ENCODE results near the gene NAA10.

Gene NAA10

DNA sequence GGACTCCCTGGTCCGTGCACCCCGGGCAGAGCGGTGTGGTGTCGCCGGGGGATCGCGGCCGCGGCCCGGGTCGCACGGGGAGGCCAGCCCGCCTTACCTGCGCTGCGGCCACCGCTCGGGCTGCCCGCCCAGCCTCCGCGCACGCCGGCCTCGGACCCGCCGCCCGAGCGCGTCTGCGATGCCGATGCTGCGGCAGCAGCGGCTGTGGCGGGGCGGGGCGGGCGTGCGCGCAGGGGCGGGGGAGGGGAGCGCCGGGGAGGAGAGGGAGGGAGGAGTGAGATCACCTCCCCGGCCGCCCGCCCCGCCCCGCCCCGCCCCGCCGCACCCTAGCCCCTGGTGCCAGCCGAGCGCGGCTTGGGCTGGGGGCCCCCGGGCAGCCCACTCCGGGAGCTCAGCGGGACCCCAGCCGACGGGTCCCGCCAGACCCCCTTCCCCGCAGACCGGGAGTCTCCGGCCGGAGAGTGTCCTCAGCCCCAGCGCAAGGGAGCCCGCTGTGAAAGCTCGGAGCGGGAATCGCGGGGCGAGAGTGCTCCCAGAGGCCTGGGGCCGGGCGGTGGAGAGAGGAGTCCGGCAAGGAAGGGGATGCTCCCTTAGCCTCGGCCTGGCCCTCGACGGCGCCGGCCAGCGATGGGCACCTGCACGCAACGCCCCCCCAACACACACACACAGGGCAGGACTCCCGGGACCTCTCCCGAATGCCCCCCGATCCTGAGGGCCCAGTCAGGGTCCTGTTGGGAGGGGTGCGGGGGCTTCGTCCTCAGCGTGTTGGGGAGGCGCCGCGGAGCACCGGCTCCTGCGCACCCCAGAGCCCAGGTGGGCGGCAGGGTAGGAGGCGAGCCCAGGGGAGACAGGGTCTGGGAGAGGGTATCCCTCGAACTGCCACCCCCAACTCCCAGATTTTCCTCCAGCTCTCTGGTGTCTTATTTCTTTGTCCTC lies 48.6 kb downstream of the NAA10 start, which contains the start of gene L1CAM:
Gene L1CAM (minus strand): TSS at position 206 of the 936 bp plus-strand sequence. CDS start 10,337 bp downstream, outside the sequence.
- TF ChIP-seq, protein P1, sequence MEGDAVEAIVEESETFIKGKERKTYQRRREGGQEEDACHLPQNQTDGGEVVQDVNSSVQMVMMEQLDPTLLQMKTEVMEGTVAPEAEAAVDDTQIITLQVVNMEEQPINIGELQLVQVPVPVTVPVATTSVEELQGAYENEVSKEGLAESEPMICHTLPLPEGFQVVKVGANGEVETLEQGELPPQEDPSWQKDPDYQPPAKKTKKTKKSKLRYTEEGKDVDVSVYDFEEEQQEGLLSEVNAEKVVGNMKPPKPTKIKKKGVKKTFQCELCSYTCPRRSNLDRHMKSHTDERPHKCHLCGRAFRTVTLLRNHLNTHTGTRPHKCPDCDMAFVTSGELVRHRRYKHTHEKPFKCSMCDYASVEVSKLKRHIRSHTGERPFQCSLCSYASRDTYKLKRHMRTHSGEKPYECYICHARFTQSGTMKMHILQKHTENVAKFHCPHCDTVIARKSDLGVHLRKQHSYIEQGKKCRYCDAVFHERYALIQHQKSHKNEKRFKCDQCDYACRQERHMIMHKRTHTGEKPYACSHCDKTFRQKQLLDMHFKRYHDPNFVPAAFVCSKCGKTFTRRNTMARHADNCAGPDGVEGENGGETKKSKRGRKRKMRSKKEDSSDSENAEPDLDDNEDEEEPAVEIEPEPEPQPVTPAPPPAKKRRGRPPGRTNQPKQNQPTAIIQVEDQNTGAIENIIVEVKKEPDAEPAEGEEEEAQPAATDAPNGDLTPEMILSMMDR (IDR thresholded peaks at IDR 0.05; ENCODE audit: borderline replicate concordance, control extremely low read depth, extremely low read depth, insufficient read depth, missing control alignments): no peak
- DNase-seq (ENCODE audit: low spot score): no peak
- in situ Hi-C loops (cut with MboI; ENCODE audit: low sequenced_read_pairs, unreplicated experiment): no loop called here

DNA sequence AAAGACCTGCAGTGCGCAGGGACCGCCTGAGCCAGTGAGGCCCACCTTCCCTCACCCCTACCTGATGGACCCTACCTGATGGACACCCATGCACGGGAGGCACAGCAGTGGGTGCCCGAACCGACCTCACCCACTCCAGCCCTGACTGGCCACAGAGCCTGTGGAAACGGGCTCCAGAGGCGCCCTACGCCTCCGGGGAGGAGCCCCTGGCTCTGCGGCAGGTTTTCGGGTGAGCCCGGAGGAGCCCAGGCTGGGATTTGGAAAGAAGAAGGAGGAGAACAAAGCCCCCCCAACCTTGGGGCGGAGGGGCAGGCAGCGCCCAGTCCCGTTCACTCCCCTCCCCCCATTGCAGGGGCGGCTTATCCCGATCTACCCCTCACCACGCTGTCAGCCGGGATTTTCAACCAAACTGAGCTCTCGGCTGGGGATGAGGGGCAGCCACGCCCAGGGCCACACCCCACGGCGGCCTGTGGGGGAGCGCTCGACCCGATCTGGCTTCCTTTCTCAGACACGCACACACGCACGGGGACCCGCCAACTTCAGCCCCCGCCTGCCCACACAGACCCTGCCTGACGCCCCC lies 49.5 kb downstream of the NAA10 start:
- in situ Hi-C loops (cut with MboI; ENCODE audit: low sequenced_read_pairs, unreplicated experiment): no loop called here
- DNase-seq (ENCODE audit: low spot score): no peak
- TF ChIP-seq, protein P1 (IDR thresholded peaks at IDR 0.05; ENCODE audit: borderline replicate concordance, control extremely low read depth, extremely low read depth, insufficient read depth, missing control alignments): no peak

DNA sequence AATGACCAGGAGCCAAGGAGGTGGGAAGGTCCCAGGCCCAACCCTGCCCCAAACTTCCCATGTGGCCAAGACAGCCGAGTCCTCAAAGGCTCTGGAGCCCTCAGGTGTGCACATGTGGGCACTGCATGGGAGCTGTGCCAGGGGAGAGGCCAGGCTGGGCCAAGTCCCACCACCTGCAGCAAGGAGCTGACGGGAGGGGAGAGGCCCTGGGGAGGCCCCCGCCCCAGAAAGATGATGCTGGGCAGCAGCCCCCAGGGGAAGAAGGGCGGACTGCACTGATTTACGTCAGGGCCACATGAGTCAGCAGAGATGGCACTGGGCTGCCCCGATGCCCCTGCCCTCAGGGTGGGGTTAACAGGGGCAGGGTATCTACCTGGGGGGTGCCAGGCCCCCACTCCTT lies 50.2 kb downstream of the NAA10 start:
- DNase-seq (ENCODE audit: low spot score): no peak
- in situ Hi-C loops (cut with MboI; ENCODE audit: low sequenced_read_pairs, unreplicated experiment): no loop called here
- TF ChIP-seq, protein P1 (IDR thresholded peaks at IDR 0.05; ENCODE audit: borderline replicate concordance, control extremely low read depth, extremely low read depth, insufficient read depth, missing control alignments): no peak

DNA sequence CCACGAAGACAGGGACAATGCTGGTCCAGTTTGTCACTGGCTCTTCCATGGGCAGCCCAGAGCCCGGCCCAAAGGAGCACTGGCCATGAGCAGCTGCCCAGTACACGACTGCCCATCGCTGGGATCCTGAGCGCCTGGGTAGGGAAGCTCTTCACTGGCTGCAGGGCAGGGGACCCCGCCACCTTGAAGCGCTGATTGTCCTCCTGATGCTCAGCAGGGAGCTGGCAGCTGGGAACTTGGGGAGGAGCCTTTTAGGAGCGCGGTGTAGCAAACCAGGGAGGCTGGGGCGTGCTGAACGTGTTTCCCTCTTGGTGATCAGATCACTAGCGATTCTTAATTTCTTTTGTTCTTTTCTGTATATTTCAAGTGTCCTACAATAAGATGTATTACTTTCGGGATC lies 50.7 kb downstream of the NAA10 start:
- TF ChIP-seq, protein P1 (IDR thresholded peaks at IDR 0.05; ENCODE audit: borderline replicate concordance, control extremely low read depth, extremely low read depth, insufficient read depth, missing control alignments): no peak
- no peak for DNase-seq (ENCODE audit: low spot score)
- in situ Hi-C loops (cut with MboI; ENCODE audit: low sequenced_read_pairs, unreplicated experiment): no loop called here

DNA sequence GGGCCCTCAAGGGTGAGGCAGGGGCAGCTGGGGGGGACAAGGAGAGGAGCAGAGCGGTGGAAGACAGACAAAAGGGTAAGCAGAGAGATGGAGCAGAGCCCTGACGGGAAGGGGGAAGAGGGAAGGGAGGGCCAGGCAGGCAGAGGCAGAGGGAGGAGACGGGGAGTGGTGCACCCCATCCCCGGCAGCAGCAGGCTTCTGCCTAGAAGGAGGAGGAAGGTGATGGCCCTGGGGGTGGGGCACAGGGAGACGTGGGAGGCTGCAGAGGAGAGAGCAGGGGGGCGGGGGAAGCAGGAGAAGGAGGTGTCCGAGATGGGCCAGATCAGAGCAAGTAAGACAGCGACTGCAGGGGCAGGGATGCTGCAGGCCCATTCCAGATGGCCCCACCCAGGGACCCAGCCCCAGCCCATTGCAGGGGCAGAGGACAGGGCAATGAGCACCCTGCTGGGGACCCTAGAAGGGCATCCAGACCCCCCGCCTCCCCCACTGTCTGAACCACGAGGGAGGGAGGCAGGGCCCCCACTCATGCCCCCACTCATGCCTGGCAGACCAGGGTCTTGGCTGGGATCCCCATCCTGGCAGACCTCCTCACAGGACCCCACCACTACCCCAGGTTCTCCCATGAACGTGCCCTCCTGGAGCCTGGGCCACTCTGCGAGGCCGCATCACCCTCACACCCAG lies 51.5 kb downstream of the NAA10 start:
- in situ Hi-C loops (cut with MboI; ENCODE audit: low sequenced_read_pairs, unreplicated experiment): no loop called here
- TF ChIP-seq, protein P1 (IDR thresholded peaks at IDR 0.05; ENCODE audit: borderline replicate concordance, control extremely low read depth, extremely low read depth, insufficient read depth, missing control alignments): no peak
- no peak for DNase-seq (ENCODE audit: low spot score)

DNA sequence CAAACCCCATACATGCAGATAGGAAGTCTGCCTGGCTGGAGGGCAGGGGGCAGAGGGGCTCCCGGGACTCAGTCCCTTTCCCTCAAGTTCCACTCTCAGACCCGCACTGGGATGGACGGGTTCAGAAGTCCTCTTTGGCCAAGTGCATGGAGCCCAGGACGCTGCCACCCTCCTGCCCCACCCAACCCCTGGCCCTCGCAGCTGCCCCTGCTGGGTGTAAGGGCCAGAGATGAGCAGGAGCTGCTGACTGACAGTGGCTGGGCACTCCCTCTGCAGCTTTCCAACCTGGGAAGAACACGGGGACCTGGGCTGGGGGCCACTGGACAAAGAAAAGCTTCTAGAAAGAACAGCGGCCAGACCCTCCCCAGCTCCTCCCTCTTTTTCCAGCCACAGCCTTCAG lies 52.3 kb downstream of the NAA10 start:
- no peak for DNase-seq (ENCODE audit: low spot score)
- TF ChIP-seq, protein P1 (IDR thresholded peaks at IDR 0.05; ENCODE audit: borderline replicate concordance, control extremely low read depth, extremely low read depth, insufficient read depth, missing control alignments): no peak
- in situ Hi-C loops (cut with MboI; ENCODE audit: low sequenced_read_pairs, unreplicated experiment): no loop called here

Measured in GM13976 (cell line).